DOHH2 (cell line): ENCODE measurements around the gene IL17REL.

Experiments
- CTCF ChIP-seq: fragments of 200-600 bp; sonication (generic); IDR thresholded peaks from one replicate; pipeline ENCODE4 v1.5.1; 2014; ENCODE audit warnings: antibody characterized with exemption, mild to moderate bottlenecking, low read depth, low read length; ENCODE audit not compliant: poor library complexity, severe bottlenecking
- EZH2phosphoT487 ChIP-seq: fragments of 200-600 bp; sonication (generic); IDR thresholded peaks from 2 replicates; pipeline ENCODE4 v1.6.1; 2017; ENCODE audit warnings: borderline replicate concordance, mild to moderate bottlenecking, antibody characterized with exemption, low read length, moderate library complexity, mixed read lengths

- TF ChIP-seq CTCF = no peak
- no peak for TF ChIP-seq EZH2phosphoT487
Measured at GRCh38 chr22:50046019-50046415, 33.5 kb upstream of the IL17REL start.
